HG03521 (cell line): ENCODE data around the gene CUEDC1.
"Not testable (repeated sequence)": the region's sequence is repeated elsewhere in the genome, so short reads cannot be mapped to it uniquely, and the experiment has no call there.

Experiments used
- ATAC-seq: cut with Tn5 transposase; IDR thresholded peaks from one replicate; pipeline ENCODE4 v1.9.1; 2021; ENCODE audit warnings: mild to moderate bottlenecking, moderate library complexity; ENCODE audit not compliant: unreplicated experiment

CUEDC1 gene

DNA sequence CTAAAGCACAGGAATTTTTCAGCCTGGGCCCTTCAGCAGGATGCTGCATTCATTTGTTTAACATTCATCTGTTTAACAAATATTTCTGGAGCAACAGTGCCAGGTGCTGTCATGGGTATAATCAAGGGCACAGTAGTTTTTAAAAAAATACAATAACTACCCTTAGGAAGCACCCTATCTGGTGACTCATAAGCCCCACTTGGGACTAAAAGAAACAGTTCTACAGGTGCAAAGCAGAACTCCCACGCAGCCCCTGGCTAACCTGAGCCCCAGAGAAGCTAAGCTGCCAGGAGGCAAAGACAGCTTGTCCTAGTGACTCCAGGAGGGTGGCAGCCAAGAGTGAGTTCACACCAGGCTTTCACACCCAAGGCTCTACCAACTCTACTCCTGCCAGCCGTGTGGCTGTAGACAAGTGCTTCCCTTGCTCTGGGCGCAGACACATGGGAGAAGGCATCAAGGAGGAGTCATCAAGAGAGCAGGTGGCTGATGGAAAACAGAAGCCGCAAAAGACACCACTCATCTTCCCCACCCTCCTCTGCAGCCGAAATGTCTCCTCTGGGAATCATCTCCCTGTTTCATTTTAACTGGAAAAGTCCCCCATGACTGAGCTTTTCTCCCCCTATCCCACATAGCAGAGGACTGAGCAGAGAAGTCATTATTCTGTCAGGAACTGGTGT, 14.4 kb downstream of the CUEDC1 start:
- ATAC-seq, result no peak

DNA sequence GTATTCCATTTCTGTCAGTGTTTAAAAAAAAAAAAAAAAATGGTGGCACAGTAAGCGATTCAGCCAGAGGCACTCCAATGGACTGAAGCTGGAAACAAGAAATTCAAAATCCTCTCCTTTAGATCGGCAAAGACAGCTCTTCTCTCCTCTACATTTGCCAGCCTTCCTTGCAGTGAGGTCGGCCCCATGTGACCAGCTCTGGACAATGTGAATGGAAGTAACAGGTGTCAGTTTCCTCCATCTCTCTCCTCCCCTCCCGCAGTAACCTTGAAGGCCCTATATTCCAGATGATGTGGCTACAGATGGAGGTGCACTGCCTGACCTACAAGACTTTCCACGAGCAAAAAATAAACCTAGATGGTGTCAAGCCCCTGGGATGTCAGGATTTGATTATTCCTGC, 15.0 kb downstream of the CUEDC1 start:
- ATAC-seq, result no peak

DNA sequence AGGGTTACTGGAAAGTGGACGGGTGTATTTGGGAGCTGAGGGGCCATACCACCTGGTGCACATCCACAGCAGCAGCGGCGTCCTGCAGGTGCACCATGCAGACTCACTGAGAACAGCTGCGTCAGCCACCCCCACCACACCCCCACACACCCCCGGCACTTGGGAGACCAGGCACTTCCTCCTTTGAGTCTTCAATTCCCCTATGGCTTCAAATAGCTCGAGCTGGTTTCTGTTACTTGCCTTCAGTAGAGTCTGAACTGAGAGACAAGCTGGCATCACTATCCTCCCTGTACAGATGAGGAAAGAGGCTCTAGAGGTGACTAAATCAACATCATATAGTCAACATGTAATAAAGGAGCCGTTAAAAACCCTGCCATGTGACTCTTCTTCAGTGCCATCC, 15.4 kb downstream of the CUEDC1 start:
- peak; percentile 59 for ATAC-seq

DNA sequence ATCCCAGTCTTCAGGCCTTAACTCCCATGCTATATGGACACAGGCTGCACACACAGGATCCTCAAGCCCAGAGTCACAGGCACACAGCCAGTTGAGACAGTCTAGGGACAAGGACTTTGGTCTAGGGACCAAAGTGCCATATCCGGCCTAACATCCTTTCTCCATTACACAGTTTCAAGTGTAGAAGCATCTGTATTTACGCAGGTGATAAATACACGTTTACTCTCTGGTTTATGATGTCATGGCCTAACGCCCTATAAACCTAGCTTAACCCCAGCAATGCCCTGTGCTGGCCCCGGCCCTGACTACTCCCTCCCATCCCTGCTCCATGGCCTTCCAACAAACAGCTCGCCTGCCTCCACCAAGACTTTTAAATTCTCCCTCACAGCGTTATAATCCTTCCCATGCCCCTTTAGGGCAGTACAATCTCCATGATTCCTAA, 17.1 kb downstream of the CUEDC1 start:
- ATAC-seq, result no peak

DNA sequence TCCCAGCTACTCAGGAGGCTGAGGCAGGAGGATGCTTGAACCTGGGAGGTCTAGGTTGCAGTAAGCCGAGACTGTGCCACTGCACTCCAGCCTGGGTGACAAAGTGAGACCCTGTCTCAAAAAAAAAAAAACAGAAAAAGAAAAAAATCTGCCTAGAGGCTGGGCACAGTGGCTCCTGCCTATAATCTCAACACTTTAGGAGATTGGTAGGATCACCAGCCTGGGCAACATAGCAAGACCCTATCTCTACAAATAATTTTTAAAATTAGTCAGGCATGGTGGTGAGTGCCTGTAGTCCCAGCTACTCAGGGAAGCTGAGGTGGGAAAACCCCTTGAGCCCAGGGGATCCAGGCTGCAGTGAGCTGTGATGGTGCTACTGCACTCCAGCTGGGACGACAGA, 17.7 kb downstream of the CUEDC1 start:
- ATAC-seq, result no peak

DNA sequence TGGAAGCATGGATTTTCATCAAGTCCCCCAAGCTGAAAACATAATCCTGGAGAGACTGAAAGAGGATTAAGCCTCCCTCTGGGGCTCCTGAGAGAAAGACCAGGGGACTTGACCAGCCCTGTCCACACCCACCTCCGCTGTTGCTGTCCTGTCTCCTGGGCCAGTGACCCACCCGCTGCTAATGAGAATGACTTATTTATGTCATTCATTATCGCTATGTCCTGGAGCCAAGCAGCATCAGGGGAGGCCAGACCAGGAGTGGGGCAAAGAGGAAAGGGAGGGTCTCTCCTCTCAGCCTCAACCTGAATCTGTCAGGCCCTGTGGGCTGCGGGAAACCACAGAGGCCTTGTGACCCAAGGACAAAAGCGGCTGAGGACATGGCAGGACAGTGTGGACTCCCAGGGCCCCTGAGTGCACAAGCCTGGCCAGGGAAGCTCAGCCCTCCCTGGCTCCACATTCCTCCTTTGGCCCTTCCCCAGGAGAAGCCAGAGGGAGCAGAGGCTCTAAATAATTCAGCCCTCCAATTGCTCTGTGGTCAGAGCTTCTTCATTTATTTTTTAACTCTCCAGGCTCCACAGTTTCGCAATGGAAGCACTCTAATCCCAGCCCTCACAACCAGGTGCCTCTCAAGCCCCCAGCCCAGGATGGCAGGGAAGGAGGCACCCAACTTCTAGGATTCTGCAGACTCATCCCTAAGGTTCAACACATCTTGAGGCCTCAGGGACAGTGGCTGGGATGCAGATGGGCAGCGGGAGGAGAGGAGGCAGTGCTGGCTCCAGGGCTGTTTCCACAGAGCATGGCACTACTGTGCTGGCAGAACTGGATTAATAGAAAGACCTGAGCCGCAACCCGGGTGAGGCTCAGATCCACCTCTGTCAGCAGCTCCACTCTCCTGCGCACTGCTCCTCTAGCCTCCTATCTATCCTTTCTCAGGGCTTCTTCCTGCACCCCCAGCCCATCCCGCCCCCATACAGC, 19.1 kb downstream of the CUEDC1 start:
- ATAC-seq, result no peak

DNA sequence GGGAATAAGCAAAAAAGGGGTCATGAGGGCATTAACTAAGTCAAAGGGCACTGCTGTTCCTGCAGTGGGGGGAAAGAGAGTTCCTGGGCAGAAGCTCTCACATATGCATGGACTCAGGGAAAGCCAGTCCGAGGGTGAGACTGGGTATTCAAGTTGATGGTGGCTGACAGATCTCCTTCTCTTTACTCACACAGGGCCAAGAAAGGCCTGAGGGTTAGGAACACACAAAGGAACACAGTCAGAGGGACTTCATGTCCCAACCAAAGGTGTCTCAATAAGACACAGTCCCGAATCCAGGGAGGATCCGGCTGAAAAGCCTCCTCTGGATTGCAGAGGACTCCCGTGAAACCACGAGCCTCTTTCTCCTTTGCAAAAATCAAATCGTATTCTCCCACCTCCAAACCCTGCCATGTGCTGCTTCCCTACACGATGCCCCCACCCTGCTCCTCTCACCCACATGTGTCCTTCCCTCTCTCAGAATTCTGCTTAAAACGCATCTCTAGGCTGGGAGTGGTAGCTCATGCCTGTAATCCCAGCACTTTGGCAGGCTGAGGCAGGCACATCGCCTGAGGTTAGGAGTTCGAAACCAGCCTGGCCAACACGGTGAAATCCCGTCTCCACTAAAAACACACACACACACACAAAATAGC, 23.6 kb downstream of the CUEDC1 start:
- ATAC-seq, result no peak

DNA sequence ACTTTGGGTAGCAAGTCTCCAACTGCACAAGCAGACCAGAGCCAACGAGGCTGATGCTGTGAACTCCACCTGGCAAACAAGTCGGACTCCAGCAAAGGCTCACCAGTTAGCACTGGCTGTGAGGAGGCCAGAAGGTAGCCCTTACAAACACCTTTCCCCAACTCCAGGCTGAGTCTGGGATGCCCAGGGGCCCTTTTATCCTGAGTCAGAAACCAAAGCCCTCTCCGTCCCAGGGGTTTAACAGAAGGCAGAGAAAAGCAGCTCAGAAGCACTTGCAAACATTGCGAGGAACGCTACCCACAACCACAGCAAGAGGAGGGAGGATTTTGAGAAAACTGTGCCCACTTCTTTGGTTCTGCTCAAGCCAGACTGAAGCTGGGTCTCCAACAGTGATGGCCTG, 25.0 kb downstream of the CUEDC1 start:
- ATAC-seq, result no peak

DNA sequence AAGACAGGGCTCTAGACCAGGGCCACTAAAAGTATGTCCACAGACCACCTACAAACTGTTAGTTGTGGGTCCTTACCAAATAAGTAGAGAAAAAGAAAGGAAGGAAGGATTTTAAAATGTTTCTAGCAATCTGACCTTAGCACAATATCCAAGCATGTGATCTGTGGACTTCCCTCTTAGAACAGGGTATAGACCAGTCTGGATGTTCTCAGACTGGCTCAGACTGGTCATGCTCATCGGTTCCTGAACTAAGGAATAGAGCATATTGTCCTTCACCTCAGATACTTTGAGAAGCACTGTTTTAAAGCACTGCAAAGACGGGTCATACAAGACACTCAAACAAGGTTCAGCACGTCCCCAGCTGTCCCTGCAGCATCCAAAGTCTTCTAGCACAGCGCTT, 25.8 kb downstream of the CUEDC1 start:
- no peak for ATAC-seq

DNA sequence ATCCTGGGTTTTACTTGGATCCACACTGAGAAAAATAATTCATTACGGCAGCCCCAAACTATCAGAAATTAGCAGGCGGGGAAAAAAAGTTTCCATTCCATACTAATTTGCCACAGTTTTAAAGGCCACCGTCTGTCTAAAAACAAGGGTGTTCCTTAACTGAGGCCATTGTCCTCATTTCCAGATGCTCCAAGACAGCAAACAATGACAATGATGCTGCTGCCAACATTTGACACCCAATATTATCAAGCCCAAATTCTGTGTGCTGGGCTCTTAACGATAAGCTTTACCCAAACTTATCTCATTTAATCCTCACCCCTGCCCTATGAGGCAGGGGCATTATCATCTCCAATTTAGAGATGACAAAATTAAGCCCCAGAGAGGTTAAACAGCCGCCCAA, 26.3 kb downstream of the CUEDC1 start:
- ATAC-seq, result no peak

DNA sequence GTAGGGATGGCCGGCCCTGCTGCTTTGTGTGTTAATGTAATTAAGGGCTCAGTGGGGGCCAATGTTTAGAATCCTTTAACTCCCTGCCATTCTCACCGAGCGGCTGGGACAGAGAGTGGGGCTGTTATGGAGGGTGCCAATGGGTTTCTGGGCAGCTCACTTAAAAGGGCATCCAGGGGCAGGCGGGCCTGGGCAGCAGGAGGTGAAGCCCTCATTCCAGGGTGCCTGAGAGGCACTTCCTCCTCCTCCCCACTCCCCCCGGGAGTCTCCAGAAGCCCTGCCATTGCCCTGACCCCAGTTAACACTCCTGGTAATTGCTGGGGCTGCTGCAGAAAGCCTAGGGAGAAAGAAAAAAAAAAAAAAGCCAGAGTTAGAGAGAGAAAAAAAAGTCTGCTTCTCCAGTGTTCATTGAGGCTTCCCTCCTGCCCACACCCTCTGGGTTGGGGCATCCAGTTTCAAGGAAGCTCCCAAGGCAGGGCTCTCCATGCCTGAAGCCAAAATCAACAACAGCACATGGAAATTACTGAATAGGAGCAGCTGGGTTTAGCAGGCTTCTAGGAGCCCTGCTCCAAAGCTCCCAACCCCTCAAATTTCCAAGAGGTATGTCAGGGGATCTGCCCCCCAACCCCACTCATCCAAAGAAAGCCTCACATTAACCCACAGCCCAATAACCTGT, 28.0 kb downstream of the CUEDC1 start:
- no peak for ATAC-seq

DNA sequence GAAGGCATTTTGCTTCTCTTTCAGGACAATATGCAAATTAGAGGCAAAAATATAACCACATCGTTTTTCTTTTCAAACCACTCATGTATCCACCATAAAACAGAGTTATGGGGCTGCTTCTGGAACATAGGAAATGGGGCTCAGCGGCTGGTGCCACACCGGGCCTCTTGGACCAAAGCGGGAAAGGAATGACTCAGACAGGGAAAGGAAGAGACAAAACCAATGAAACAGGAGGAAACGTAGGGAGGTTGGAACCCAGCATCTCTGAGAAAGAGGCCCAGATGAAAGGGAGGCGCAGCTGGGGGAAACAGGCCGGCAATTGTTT, 28.5 kb downstream of the CUEDC1 start:
- ATAC-seq, result no peak

DNA sequence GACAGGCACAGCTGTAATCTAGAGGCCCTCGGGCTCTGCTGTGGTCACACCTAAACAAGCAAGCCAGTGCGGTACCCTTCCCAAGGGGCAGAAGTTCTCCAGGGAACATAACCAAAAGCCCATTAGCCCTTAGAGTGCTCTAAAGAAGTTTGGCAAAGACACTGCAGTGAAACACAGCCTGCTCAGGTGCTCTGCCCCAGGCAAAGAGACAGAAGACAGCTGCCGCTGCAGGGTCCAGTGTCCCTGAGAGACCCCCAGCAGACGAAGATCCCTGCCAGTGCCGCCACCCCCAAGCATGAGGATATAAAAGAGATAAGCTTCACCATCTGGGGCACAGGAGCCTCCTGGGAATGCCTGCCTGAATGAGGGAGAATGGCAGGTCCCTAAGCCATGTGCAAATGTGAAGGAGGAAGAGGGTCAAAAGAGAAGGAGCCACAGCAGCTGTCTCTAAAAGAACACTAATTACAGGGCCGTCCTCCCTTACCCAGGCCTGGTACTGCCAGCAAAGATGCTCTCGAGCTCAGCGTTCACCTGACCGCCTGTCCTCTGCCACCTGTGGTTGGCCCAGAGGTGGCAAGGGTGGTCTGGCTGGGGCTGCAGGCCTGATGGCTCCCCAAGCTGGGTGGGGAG, 29.7 kb downstream of the CUEDC1 start:
- ATAC-seq, result no peak

DNA sequence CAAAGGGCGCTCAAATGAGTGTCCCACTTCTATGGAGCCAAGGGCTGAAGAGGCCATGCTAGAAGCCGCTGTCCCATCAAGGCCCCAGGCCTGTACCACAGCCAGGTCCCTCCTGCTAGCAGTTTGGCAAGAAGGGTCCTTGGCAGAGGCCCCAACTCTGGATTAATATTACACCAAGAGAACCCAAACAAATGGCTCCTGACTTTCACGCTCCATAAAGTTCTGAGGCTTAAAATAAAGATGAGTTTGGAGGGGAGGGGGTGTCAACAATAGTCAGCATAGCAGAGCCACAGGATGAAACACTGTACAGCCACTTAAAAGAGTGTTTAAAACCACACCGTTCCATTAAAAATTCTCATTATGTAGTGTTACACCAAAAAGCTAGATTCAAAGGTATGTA, 30.5 kb downstream of the CUEDC1 start:
- ATAC-seq, result no peak

DNA sequence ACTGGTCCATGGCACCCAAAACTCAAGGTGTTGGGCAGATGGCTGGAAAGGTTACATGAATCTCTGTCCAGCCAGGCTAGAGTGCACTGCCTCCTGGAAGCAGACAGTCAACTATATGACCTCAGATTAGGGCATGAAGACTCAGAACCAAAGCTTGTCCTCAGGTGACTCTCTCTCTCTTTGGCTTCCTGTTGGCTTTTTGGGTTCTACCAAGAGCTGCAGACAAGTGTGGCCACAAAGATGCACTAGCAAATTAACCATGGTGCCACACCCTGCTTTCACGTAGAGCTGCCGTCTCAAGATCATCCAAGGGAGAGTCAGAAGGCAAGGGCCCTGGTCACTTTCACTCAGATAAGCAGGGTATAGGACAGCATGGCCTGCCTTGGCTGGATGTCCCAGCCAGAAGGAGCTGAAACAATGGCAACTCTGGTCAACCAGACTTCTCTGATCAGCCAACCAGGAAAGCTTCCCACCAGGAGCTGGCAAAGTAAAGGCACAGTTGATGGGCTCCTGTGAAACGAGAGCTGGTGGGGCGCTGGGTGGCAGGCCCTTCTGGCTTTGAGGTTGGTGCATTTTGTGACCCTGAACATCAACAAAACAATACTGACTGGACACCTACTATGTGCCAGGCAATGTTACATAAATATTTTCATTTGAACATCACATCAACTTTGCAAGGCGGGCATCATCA, 31.9 kb downstream of the CUEDC1 start:
- no peak for ATAC-seq

DNA sequence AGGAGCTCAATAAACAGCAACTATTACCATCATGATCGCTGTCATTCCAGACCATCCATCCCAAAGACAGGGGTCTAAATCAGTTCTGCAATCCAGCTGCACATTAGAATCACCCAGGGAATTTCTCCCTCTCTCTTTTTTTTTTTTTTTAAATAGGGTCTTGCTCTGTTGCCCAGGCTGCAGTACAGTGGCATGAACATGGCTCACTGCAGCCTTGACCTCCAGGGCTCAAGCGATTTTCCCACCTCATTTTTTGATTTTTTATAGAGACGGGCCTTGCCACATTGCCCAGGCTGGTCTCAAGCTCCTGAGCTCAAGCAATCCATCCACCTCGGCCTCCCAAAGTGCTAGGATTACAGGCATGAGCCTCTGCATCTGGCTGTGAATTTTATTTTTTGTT, 32.5 kb downstream of the CUEDC1 start:
- ATAC-seq, result not testable (repeated sequence)

DNA sequence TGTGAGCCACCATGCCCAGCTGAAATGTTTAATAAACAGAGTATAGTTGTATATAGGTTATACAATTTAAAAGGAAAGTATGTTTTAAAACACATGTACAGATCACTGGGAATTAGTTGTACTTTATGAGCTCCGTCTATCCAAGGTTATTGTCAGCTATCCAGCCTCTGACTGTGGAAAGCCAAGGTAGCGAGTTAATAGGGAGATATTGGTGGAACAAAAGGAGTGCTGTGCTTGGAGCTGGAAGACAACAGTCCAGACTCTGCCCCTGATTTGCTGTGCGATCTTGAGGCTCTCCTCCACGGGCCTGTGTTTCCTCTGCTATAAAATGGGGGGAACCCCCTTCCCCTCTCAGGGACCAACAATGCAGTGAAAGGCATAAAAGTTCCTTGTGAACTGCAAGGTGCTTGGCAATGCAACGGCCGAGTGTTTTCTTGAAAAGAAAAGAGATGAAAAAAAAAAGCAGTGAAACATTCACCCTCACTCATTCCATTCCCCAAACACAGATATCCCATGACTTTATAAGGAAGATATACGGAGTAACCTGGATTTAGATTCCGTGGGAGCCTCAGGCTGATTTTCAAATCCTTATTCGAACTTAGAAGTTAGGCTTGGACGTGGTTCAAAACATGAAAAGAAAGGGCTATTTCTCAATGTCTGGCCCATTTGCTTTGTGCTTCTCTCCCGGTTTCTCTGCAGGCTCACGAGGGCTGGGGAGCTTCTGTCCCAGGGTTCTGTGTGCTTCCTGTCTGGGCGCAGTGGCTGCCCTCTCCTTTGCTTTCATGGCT, 34.1 kb downstream of the CUEDC1 start:
- ATAC-seq, result no peak

DNA sequence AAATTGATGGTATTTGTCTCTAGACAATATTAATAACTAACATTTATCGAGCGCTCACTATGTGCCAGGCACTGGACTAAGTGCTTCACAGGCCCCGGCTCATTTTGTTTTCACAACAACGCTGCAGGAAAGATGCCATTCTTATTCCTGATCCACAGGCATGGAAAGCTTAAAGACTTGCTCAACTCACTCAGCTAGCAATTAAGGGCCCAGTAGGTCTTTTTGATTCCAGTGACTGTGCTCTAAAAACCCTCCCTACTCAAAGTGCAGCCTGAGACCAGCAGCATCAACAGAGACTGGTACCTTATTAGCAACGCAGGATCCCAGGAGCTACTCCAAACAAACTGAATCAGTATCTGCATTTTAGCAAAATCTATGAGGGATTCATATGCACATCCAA, 35.3 kb downstream of the CUEDC1 start:
- no peak for ATAC-seq
